Adrenal gland (tissue), 5 donors: ENCODE measurements around the gene NUP93.

Source experiments
- POLR2A ChIP-seq, 2 donors: fragments of 450-650 bp; IDR thresholded peaks; one replicate each; pipeline ENCODE4 v1.6.1; 2017; ENCODE audit warnings: antibody characterized with exemption in 2 of 2, mild to moderate bottlenecking in 2 of 2, moderate library complexity in 1 of 2
- TF ChIP-seq, protein P1 (sequence below), 6 experiments: fragments of 450-650 bp in 4 of 6; fragments of 200-600 bp in 2 of 6; sonication (generic) in 1 of 6; IDR thresholded peaks; 1 replicate in 5 of 6; 2 replicates in 1 of 6; pipeline versions ENCODE4 v1.5.1 to v1.8.0; 2016 to 2021; ENCODE audit warnings: antibody characterized with exemption in 6 of 6, mild to moderate bottlenecking in 2 of 6, moderate library complexity in 1 of 6
- donor health status: DM: no; HTN: no; CAD: no.

DNA sequence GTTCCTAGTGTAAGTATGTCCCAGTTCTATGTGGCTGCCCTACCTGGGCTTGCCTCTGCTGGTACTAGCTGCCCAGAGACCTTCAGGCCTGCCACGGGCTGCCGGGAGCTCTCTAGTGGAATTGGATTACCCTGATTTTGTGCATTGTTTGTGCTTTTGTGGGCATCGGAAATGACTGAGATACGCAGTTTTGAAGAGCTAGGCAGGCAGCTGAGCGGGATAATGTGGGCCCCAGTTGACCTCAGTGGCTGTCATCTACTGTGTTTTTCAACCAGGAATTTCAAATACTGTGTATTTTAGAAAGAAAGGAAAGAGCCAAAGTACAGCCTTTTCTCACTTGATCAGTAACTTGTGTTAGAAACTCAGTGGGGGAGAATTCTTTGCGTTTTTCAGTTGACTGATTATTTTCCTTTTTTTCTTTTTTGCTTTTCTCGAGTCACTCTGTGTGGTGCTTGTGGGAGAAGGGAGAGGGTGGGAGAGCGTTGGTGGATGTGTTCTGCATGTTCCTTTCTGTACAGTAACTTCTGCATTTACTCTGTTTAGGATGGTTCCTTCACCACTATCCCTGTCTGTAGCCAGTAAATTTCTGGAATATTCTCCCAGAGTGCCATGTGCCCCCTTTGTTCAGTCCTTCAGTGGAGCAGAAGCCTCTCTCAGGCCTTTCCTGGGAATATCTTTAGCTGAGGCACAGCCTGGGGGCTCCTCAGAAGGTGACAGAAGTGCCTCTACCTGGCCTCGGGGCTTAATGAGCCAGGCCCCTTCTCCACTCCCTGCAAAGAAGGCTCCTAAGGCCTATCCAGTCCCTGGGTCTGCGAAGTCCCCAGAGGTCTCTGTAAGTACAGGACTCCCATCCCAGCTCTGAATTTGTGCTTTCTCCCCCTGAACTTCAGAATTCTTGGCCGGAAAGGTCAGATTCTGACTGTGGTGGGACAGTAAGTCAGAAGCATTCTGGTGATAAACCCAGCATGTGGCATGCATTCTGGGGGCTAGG, 120.1 kb downstream of the NUP93 start:
- TF ChIP-seq, protein P1, sequence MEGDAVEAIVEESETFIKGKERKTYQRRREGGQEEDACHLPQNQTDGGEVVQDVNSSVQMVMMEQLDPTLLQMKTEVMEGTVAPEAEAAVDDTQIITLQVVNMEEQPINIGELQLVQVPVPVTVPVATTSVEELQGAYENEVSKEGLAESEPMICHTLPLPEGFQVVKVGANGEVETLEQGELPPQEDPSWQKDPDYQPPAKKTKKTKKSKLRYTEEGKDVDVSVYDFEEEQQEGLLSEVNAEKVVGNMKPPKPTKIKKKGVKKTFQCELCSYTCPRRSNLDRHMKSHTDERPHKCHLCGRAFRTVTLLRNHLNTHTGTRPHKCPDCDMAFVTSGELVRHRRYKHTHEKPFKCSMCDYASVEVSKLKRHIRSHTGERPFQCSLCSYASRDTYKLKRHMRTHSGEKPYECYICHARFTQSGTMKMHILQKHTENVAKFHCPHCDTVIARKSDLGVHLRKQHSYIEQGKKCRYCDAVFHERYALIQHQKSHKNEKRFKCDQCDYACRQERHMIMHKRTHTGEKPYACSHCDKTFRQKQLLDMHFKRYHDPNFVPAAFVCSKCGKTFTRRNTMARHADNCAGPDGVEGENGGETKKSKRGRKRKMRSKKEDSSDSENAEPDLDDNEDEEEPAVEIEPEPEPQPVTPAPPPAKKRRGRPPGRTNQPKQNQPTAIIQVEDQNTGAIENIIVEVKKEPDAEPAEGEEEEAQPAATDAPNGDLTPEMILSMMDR (IDR thresholded peaks at IDR 0.05) = no peak
- TF ChIP-seq POLR2A (IDR thresholded peaks at IDR 0.05) = no peak
